Limb (tissue), 2 donors: ENCODE results near the gene ZDHHC11.
"Not testable (repeated sequence)": the region's sequence is repeated elsewhere in the genome, so short reads cannot be mapped to it uniquely, and the experiment has no call there.

Experiments used
- DNase-seq, 2 donors: peaks; one replicate each; pipeline ENCODE4 v3.0.0-alpha.2; 2016; ENCODE audit errors: extremely low spot score in 2 of 2

Gene ZDHHC11

GRCh38 chr5:811384-811783 lies 39.4 kb downstream of the ZDHHC11 start:
- DNase-seq: not testable (repeated sequence)

GRCh38 chr5:807719-808514 lies 42.9 kb downstream of the ZDHHC11 start:
- DNase-seq: not testable (repeated sequence)

GRCh38 chr5:801472-801871 lies 49.3 kb downstream of the ZDHHC11 start:
- no peak for DNase-seq

- DNase-seq: not testable (repeated sequence)
These were observed 49.7 kb downstream of the ZDHHC11 start for GRCh38 chr5:801055-801454.

GRCh38 chr5:798505-799138 lies 52.2 kb downstream of the ZDHHC11 start:
- not testable (repeated sequence) for DNase-seq

- DNase-seq: not testable (repeated sequence)
These were observed 52.8 kb downstream of the ZDHHC11 start for GRCh38 chr5:797986-798385.

GRCh38 chr5:795873-796272 lies 54.9 kb downstream of the ZDHHC11 start:
- DNase-seq: not testable (repeated sequence)

GRCh38 chr5:794948-795347 lies 55.8 kb downstream of the ZDHHC11 start:
- DNase-seq: not testable (repeated sequence)

GRCh38 chr5:788703-789102 lies 62.1 kb downstream of the ZDHHC11 start:
- DNase-seq: not testable (repeated sequence)

GRCh38 chr5:787857-788233 lies 62.9 kb downstream of the ZDHHC11 start:
- DNase-seq: not testable (repeated sequence)

GRCh38 chr5:787224-787856 lies 63.4 kb downstream of the ZDHHC11 start:
- not testable (repeated sequence) for DNase-seq

- peak in 1 of 2 donors; percentile 36 for DNase-seq
These were observed 65.5 kb downstream of the ZDHHC11 start for GRCh38 chr5:785181-785705.

- DNase-seq: peak; percentile 63 to 91
These were observed 66.2 kb downstream of the ZDHHC11 start, which contains the start of gene ZDHHC11B for GRCh38 chr5:784428-785177. Gene ZDHHC11B, minus strand, starts transcription at chr5:784729. Its CDS starts 17,810 bp downstream, at chr5:766919.

- peak in 1 of 2 donors; percentile 44 for DNase-seq
These were observed 66.8 kb downstream of the ZDHHC11 start for GRCh38 chr5:783881-784427.

- peak in 1 of 2 donors; percentile 32 for DNase-seq
These were observed 67.6 kb downstream of the ZDHHC11 start for GRCh38 chr5:783049-783802.

- DNase-seq: not testable (repeated sequence)
These were observed 68.4 kb downstream of the ZDHHC11 start for GRCh38 chr5:782356-782755.

- not testable (repeated sequence) for DNase-seq
These were observed 70.2 kb downstream of the ZDHHC11 start for GRCh38 chr5:780571-780970.

- DNase-seq: not testable (repeated sequence)
These were observed 71.8 kb downstream of the ZDHHC11 start for GRCh38 chr5:778967-779366.

GRCh38 chr5:778421-778820 lies 72.4 kb downstream of the ZDHHC11 start:
- not testable (repeated sequence) for DNase-seq

GRCh38 chr5:777756-778161 lies 73.0 kb downstream of the ZDHHC11 start:
- peak in 1 of 2 donors; percentile 42 for DNase-seq
